GM21528 (cell line): ENCODE measurements around the gene FAM170B.

ENCODE experiments used
- ATAC-seq: cut with Tn5 transposase; IDR thresholded peaks from one replicate; pipeline ENCODE4 v1.9.1; 2021; ENCODE audit warnings: mild to moderate bottlenecking, moderate library complexity; ENCODE audit not compliant: unreplicated experiment, low FRiP score

Gene FAM170B

GRCh38 chr10:49170632-49171325 lies 37.0 kb upstream of the FAM170B start:
- ATAC-seq = no peak

- ATAC-seq = no peak
Measured at GRCh38 chr10:49169776-49170175, 36.0 kb upstream of the FAM170B start.

DNA sequence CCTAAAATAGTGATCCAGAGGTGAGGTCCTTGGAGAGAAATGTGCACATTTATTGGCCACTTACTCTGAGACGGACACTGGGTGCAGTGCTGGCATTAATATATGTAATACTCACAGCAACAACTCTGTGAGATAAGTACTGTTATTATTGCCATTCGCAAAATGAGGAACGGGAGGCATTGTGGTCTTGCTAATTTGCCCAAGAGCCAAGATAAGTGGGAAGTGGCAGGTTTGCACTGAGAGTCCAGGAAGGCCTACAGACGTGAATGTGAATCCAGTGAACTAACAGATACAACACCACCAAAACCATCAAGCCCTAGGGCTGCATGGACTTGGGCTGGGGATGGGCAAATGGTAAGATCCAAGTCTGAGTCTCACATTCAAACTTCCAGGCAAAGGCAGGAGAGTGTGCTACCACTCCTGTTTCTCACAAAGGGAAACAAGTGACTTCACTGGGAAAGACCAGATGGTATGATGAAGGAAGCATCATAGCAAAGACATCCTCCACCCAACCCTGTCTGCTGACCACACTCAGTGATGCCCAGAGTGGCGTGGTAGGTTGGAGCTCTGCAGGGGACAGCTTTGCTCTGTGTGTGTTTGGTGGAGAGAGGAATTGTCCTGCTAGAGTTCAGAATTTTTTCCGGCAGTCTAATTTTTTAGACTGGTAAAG lies 35.1 kb upstream of the FAM170B start:
- no peak for ATAC-seq

GRCh38 chr10:49168171-49168540 lies 34.3 kb upstream of the FAM170B start:
- no peak for ATAC-seq

DNA sequence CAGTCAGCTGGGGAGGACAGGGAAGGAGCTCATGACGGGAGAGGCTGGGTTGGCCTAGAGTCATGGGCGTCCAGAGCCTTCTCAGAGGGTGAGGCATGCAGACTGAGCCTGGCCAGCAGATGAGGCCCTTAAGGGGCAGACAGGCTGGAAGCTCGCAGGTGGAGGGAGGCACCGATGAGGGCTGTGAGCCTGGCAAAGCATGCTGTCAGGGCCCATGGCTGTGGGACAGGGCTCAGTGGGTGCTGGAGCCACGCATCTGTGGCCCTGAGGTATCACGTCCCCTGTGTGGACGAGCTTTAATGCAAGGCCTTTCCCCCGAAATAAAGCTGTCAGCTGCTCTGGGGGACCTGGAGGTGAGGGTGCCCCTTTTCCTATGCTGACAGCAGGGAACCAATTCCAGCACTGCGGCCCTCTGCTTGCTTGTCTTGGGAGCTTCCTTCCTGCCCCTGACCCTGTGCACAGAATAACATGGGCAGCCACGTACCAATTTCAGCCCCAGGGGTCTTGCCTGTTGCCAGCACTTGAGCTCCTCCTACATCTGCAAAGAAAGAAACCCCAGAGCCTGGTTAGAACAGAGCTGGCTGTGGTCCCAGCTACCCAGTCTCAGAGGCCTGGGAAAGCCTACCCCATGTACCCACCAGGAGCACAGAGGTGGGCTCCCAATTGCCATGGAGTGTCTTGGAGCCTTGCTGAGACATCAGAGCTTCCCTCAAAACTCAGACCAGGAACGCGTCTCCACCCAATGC lies 33.8 kb upstream of the FAM170B start:
- no peak for ATAC-seq

DNA sequence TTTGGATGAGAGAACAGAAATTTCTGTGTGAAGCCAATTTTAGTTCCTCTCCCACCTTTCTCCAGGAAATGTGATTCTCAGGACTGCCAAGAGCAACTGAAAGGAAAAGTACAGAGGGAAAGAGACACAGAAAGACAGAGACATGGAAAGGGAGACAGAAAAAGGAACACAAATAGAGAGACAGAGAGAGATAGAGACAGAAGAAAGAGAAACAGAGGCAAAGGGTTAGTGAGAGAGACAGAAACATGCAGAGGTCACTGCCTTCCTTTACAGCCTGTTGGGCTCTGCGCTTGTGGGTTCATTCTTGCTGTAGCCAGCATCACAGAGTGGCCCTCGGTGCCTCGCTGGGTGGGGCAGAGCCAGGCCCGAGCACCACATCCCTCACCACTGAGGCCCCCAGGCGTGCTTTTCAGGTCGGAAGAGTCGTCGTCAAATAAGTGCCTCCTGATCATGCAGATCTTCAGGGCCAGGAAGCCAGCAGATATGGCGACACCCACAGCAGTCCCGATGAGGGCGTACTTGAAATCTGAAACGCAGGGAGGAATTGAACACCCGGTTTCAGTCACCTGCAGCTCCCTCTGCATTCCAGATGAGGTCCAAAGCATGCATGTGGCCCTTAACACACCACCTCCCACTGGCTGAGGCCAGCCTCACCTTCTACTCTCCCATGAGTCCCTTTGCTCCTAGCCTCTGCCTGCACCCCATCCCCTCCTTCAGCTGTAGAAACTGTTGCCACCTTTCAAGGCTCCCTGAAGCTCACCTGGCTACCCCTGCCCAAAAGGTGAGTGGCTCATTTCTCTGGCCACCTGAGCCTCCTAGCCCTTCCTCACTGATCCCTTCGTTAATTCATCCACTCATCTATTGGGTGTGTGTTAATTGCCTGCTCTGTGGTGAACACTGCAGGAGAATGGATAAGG lies 32.9 kb upstream of the FAM170B start:
- ATAC-seq = no peak

DNA sequence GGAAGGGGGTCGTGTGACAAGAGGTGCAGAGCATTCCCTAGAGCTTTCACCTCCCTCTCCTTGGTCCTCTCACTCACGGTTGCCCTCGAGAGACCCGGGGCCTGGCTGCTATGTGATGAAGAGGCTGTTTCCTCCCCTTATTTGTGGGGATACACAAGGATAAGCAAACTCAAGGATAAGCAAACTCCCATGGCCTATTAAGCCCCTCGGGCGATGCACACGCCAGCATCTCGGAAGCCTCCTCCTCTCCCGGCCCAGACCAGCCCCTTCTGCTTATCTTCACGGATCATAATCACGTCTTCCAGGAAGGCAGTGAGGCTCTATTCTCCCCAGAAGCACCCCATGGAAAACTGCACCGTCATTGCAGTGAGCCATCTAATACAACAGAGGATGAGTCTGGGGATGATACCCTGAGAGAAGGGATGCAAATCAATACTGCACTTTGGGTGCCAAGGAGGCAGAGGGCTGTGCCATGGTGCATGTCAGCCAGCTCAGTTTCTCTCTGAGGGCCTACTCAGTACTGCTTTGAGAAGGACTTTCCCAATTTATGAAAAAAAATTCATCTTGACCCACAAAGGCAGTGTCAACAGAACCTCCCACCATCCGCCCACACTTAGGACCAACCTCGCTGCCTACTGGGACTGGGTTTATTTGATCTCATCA lies 32.1 kb upstream of the FAM170B start:
- ATAC-seq = no peak

DNA sequence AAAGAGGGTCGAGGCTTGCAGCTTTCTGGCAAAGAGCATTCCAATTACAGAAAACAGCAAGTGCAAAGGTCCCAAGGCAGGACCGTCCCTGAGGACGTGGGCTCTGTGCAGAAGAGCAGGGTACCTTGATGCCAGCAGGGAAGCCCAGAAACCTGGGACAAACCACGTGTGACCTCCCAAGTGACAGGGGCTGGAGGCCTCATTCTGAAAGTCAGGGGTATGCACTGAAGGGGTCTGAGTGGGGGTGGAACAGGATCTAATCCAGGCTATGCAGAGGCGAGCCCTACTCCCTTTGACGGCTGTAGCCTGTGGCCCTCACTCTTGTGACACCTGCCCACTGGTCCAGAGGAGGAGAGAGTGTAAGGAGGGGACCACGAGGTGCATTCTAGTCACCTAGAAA lies 31.4 kb upstream of the FAM170B start:
- ATAC-seq = no peak

DNA sequence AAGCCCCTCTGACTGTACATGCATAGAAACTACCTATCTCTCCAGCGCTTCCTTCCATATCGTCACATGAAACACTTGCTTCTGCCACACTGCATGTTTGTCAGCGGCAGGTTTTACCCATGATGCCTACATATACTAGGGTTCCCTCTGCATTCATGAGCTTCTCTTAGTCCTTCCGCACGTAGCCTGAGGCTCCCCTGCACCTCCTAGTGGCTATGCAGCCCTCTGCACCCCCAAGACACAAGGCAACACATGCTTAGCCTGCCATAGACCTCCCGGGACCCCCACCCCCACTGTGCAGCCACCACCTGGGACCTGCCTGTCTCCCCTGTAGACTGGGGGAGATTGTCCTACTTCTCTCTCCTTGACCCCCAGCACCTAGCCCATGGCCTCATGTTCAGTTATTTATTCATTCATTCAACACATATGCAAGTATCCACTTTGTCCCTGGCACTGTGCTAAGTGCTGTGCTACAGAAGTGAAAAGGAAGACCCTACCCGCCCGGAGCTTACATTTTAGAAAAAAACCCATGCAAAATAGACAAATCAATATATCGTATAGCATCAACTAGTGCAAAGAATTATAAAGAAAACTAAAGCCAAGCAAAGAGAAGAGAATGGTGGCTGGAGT lies 30.9 kb upstream of the FAM170B start:
- ATAC-seq = no peak

DNA sequence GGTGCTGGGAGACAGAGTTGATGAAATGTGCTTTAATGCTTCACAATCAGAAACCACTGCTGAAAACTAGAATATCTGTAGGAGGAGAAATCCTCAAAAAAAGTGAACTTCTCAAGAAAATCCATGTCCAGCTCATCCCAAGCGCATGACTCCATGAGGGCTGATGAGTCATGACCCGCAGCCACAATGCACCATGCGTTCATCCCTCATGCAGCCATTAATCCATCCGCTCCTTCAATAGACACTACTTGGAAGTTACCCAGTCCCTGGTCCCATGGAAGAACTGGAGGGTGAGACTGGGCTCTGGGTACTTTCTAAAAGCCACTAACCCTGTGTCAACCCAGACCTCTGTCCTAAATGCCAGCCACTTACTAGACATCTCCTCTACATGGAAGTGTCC lies 29.9 kb upstream of the FAM170B start:
- no peak for ATAC-seq

DNA sequence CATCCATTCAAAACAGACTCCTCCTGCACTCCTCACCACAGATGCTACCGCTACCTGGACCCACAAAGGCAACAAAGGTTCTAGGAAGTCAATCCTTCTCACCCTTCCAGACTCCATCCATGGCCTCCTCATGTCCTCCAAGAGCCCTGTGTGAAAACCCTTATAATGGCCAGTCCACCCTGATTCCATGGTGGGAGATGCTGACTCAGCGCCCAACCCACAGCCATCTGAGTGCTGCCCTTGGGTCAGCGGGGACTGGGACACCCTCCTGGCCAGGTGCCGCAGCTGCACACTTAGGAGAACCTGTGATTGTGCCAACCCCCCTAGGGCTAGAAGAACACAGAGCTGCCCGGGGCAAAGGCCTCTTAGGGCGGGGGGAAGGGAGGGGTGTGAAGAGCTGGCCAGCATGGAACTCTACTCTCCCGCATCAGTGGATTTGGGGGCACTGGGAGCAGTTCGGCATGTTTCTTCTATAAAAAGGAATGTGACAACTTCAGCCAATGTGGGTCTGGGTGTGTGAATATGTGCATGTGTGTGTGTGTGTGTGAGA lies 29.0 kb upstream of the FAM170B start:
- ATAC-seq = no peak

GRCh38 chr10:49162063-49162462 lies 28.2 kb upstream of the FAM170B start:
- no peak for ATAC-seq

GRCh38 chr10:49161411-49161997 lies 27.7 kb upstream of the FAM170B start:
- no peak for ATAC-seq

- ATAC-seq = no peak
Measured at GRCh38 chr10:49160814-49161213, 27.0 kb upstream of the FAM170B start.

GRCh38 chr10:49160110-49160509 lies 26.3 kb upstream of the FAM170B start:
- ATAC-seq = no peak

GRCh38 chr10:49158915-49159314 lies 25.1 kb upstream of the FAM170B start:
- no peak for ATAC-seq

- no peak for ATAC-seq
Measured at GRCh38 chr10:49158404-49158803, 24.6 kb upstream of the FAM170B start.

DNA sequence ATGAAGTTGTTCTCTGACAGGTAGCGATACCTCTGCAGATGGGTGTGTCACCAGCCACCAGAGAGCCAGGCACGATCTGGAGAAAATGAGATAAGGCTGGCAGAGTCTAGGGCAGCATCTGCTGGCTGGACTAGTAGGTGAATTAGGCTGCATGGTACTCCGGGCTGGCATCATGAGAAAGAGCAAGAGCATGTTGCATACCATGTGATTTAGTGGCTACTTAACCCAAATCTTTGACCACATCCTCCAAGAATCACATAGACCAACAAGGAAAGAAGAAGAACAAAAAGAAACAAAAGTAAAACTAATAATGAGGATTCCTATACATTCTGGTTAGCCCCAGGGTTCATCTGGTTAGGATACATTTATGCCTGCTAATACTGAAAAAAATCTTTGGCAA lies 23.4 kb upstream of the FAM170B start:
- no peak for ATAC-seq

DNA sequence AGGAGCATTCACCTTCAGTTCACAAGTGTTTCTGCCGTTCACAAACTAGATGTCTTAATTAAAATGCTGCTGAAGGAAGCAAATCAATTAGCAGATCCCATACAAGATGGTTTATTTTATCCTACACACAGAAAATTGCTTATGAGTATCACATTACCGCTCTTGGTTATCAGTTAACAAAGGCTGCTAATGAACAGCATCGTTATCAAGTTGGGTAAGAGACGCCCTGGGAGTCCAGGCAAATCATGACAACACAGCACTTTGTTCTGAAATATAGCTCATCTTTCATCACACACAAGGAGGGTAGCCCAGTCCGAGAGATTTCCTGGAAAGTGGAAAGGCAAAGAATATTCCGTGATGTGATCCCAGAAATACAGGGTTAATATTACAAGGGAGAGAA lies 20.8 kb upstream of the FAM170B start:
- no peak for ATAC-seq
